ENCODE results near the gene SMIM43.

- TF ChIP-seq CTCF (optimal IDR thresholded peaks at IDR 0.05 in 1 of 3, IDR thresholded peaks at IDR 0.05 in 1 of 3, conservative IDR thresholded peaks at IDR 0.05 in 1 of 3; ENCODE audit: extremely low read depth in 1 of 3, insufficient read depth in 2 of 3, low read length in 3 of 3) (no peak), EZH2 (IDR thresholded peaks at IDR 0.05; ENCODE audit: low read length) (no peak)
These were observed 8.9 kb upstream of the SMIM43 start for GRCh38 chr4:121773883-121774282.

Measured in keratinocyte (primary cell).